ENCODE measurements around the gene FSTL5. TPM values are rescaled to one million over a fixed set of nuclear protein-coding genes. Genes with fewer than 3 reads are reported as not detected.

Gene FSTL5
- total RNA-seq, 1 experiment from 2014 or later = 1.9 TPM

DNA sequence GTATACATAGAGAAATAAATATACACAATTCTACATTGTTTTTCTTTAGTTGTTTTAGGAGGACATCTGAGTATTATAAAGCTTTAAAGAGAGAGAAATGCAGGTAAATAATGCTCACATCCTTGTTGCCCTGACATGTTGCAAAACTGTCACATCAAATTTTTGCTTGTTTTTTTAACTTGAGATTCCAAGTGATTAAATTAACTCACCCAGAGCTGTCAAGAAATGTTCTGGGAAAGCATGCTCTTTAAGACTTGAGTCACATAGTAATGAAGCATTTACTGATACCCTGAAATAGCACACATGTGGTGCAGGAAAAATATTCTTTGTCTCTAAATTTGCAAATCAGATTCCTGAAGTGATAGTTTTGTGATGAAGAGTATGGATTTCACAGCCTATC, 665.6 kb downstream of the FSTL5 start:
- H3K4me1 Mint-ChIP-seq (ENCODE audit: low read depth, unreplicated experiment) = no peaks in the 10 kb centered on the region
- intact Hi-C loops (cut with micrococcal nuclease; ENCODE audit: unreplicated experiment) = no loop called here
- no peaks in the 10 kb centered on the region for H3K9me3 ChIP-seq
- TF ChIP-seq, protein P1, sequence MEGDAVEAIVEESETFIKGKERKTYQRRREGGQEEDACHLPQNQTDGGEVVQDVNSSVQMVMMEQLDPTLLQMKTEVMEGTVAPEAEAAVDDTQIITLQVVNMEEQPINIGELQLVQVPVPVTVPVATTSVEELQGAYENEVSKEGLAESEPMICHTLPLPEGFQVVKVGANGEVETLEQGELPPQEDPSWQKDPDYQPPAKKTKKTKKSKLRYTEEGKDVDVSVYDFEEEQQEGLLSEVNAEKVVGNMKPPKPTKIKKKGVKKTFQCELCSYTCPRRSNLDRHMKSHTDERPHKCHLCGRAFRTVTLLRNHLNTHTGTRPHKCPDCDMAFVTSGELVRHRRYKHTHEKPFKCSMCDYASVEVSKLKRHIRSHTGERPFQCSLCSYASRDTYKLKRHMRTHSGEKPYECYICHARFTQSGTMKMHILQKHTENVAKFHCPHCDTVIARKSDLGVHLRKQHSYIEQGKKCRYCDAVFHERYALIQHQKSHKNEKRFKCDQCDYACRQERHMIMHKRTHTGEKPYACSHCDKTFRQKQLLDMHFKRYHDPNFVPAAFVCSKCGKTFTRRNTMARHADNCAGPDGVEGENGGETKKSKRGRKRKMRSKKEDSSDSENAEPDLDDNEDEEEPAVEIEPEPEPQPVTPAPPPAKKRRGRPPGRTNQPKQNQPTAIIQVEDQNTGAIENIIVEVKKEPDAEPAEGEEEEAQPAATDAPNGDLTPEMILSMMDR (IDR thresholded peaks at IDR 0.05; ENCODE audit: insufficient read depth in 1 of 2, low read depth in 1 of 2, low read length in 1 of 2, severe bottlenecking in 1 of 2, unreplicated experiment in 1 of 2) = no peak
- no peak overlapping the region for H3K4me3 Mint-ChIP-seq (ENCODE audit: unreplicated experiment)
- POLR2A ChIA-PET = no interaction called here
- no peak for DNase-seq
- H3K27me3 Mint-ChIP-seq (ENCODE audit: insufficient read depth, unreplicated experiment) = no peaks in the 10 kb centered on the region
- no peaks in the 10 kb centered on the region for H3K36me3 ChIP-seq (ENCODE audit: control insufficient read depth, insufficient read depth, low read length)
- H3K4me1 ChIP-seq = no peaks in the 10 kb centered on the region
- no peak overlapping the region for H3K4me3 ChIP-seq (ENCODE audit: low read depth, low read length)
- no peaks in the 10 kb centered on the region for H3K27me3 ChIP-seq (replicated peaks; ENCODE audit: control insufficient read depth, insufficient read depth, low read length)
- no peaks in the 10 kb centered on the region for H3K9me3 Mint-ChIP-seq (ENCODE audit: unreplicated experiment)
- no peaks in the 10 kb centered on the region for H3K36me3 Mint-ChIP-seq (ENCODE audit: insufficient read depth, unreplicated experiment)
- CTCF ChIA-PET = no interaction called here
- no TSS peak for BruUV-seq (replicated peaks)
- H3K27ac Mint-ChIP-seq (ENCODE audit: unreplicated experiment) = no peak overlapping the region

DNA sequence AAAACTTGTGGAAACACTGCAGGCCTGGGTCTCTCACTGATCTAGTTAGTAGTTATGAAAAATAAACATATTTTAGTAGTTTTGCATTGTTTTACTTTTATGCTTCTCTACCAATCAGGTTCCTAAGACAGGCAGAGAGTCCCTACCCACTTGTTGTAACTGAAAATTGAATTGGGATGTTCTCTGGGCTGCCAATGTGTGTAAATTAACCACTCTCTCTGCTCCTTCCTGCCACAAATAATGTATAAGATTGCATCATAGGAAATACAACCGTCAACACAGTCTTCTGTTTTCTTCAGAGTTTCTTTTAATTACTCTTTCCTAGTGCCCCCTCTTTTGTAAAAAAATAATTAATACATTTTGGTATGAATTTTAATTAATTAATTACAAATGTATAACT, 677.3 kb downstream of the FSTL5 start:
- Mint-ChIP-seq H3K4me3 (ENCODE audit: unreplicated experiment) (no peak overlapping the region), H3K27me3 (ENCODE audit: insufficient read depth, unreplicated experiment) (no peaks in the 10 kb centered on the region), H3K4me1 (ENCODE audit: low read depth, unreplicated experiment) (no peaks in the 10 kb centered on the region), H3K36me3 (ENCODE audit: insufficient read depth, unreplicated experiment) (no peaks in the 10 kb centered on the region), H3K27ac (ENCODE audit: unreplicated experiment) (no peak overlapping the region), H3K9me3 (ENCODE audit: unreplicated experiment) (no peaks in the 10 kb centered on the region)
- H3K36me3 ChIP-seq (ENCODE audit: control insufficient read depth, insufficient read depth, low read length) = no peaks in the 10 kb centered on the region
- no peaks in the 10 kb centered on the region for H3K9me3 ChIP-seq
- no TSS peak for BruUV-seq (replicated peaks)
- intact Hi-C loops (cut with micrococcal nuclease; ENCODE audit: unreplicated experiment) = no loop called here
- ChIA-PET CTCF (no interaction called here), POLR2A (no interaction called here)
- no peak for DNase-seq
- TF ChIP-seq, protein P1 (IDR thresholded peaks at IDR 0.05; ENCODE audit: insufficient read depth in 1 of 2, low read depth in 1 of 2, low read length in 1 of 2, severe bottlenecking in 1 of 2, unreplicated experiment in 1 of 2) = no peak
- H3K4me1 ChIP-seq = no peaks in the 10 kb centered on the region
- no peaks in the 10 kb centered on the region for H3K27me3 ChIP-seq (replicated peaks; ENCODE audit: control insufficient read depth, insufficient read depth, low read length)
- no peak overlapping the region for H3K4me3 ChIP-seq (ENCODE audit: low read depth, low read length)

DNA sequence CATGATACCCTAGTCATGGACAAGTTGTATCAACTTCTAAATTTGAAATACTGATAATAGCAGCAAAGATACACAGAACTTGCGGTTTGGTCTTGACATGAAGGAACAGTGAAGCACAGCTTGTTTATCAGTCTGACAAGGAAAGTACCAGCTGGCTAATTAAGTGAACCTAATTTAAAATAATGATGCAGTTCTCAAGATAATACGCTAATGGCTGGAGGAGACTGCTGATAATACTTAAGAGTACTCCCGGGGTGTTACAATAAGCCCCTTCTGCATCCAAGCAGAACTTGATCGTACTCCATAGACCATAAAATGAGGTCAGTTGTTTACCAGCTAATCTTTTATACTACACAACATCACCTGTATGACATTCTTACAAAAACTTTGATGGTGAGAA, 697.5 kb downstream of the FSTL5 start:
- ChIA-PET CTCF (no interaction called here), POLR2A (no interaction called here)
- Histone ChIP-seq H3K9me3 (no peaks in the 10 kb centered on the region), H3K4me3 (ENCODE audit: low read depth, low read length) (no peak overlapping the region), H3K4me1 (no peaks in the 10 kb centered on the region), H3K27me3 (replicated peaks; ENCODE audit: control insufficient read depth, insufficient read depth, low read length) (no peaks in the 10 kb centered on the region), H3K36me3 (ENCODE audit: control insufficient read depth, insufficient read depth, low read length) (no peaks in the 10 kb centered on the region)
- no peaks in the 10 kb centered on the region for H3K4me1 Mint-ChIP-seq (ENCODE audit: low read depth, unreplicated experiment)
- intact Hi-C loops (cut with micrococcal nuclease; ENCODE audit: unreplicated experiment) = no loop called here
- TF ChIP-seq, protein P1 (IDR thresholded peaks at IDR 0.05; ENCODE audit: insufficient read depth in 1 of 2, low read depth in 1 of 2, low read length in 1 of 2, severe bottlenecking in 1 of 2, unreplicated experiment in 1 of 2) = no peak
- H3K9me3 Mint-ChIP-seq (ENCODE audit: unreplicated experiment) = no peaks in the 10 kb centered on the region
- no peak overlapping the region for H3K27ac Mint-ChIP-seq (ENCODE audit: unreplicated experiment)
- no peaks in the 10 kb centered on the region for H3K36me3 Mint-ChIP-seq (ENCODE audit: insufficient read depth, unreplicated experiment)
- no peak overlapping the region for H3K4me3 Mint-ChIP-seq (ENCODE audit: unreplicated experiment)
- H3K27me3 Mint-ChIP-seq (ENCODE audit: insufficient read depth, unreplicated experiment) = no peaks in the 10 kb centered on the region
- DNase-seq = no peak
- BruUV-seq (replicated peaks) = no TSS peak
